A204.1 (cell line): ENCODE data around the gene MEIS2.

Experiments used
- FAIRE-seq: peaks from 2 replicates; lab custom pipeline; 2012; peaks lifted over from hg19 to GRCh38; lab: Jason Lieb, UNC

Gene MEIS2

GRCh38 chr15:36931434-36931833 lies 168.9 kb downstream of the MEIS2 start:
- FAIRE-seq = no peak

- no peak for FAIRE-seq
These were observed 173.9 kb downstream of the MEIS2 start for GRCh38 chr15:36926427-36926825.

- no peak for FAIRE-seq
These were observed 174.5 kb downstream of the MEIS2 start for GRCh38 chr15:36925653-36926426.

- no peak for FAIRE-seq
These were observed 175.3 kb downstream of the MEIS2 start for GRCh38 chr15:36925049-36925448.

GRCh38 chr15:36924034-36924433 lies 176.3 kb downstream of the MEIS2 start:
- no peak for FAIRE-seq

- FAIRE-seq = no peak
These were observed 178.8 kb downstream of the MEIS2 start for GRCh38 chr15:36921484-36922091.

- FAIRE-seq = no peak
These were observed 182.7 kb downstream of the MEIS2 start for GRCh38 chr15:36917411-36918267.

- no peak for FAIRE-seq
These were observed 185.2 kb downstream of the MEIS2 start for GRCh38 chr15:36914960-36915808.

- FAIRE-seq = no peak
These were observed 185.9 kb downstream of the MEIS2 start for GRCh38 chr15:36914466-36914865.

GRCh38 chr15:36912311-36912712 lies 188.0 kb downstream of the MEIS2 start:
- no peak for FAIRE-seq

GRCh38 chr15:36911322-36911944 lies 188.9 kb downstream of the MEIS2 start:
- FAIRE-seq = no peak

GRCh38 chr15:36908991-36909390 lies 191.4 kb downstream of the MEIS2 start:
- no peak for FAIRE-seq

GRCh38 chr15:36907295-36907694 lies 193.1 kb downstream of the MEIS2 start:
- FAIRE-seq = no peak

- FAIRE-seq = no peak
These were observed 194.4 kb downstream of the MEIS2 start for GRCh38 chr15:36905908-36906307.

GRCh38 chr15:36904715-36905114 lies 195.6 kb downstream of the MEIS2 start:
- FAIRE-seq = no peak

- no peak for FAIRE-seq
These were observed 196.3 kb downstream of the MEIS2 start for GRCh38 chr15:36903922-36904556.

GRCh38 chr15:36903195-36903594 lies 197.2 kb downstream of the MEIS2 start:
- no peak for FAIRE-seq

GRCh38 chr15:36901012-36901411 lies 199.3 kb downstream of the MEIS2 start:
- FAIRE-seq = no peak

- FAIRE-seq = no peak
These were observed 200.7 kb downstream of the MEIS2 start for GRCh38 chr15:36899696-36900095.

- FAIRE-seq = no peak
These were observed 201.7 kb downstream of the MEIS2 start for GRCh38 chr15:36898536-36899126.

- no peak for FAIRE-seq
These were observed 202.5 kb downstream of the MEIS2 start for GRCh38 chr15:36897834-36898233.
